Retina (tissue), 1 donor: ENCODE results near the gene IQCN.
"Not testable (repeated sequence)": the region's sequence is repeated elsewhere in the genome, so short reads cannot be mapped to it uniquely, and the experiment has no call there.

Source experiments
- DNase-seq: peaks from one replicate; pipeline ENCODE4 v3.0.0-alpha.2; 2016

IQCN gene

GRCh38 chr19:18229474-18229873 is 44.8 kb downstream of the IQCN start:
- DNase-seq: no peak

GRCh38 chr19:18227781-18228271 is 46.4 kb downstream of the IQCN start:
- no peak for DNase-seq

- DNase-seq: no peak
Measured at GRCh38 chr19:18226956-18227780, 47.1 kb downstream of the IQCN start.

- peak; percentile 54 for DNase-seq
Measured at GRCh38 chr19:18225702-18226468, 48.4 kb downstream of the IQCN start, which contains the start of gene PDE4C. TSS of gene PDE4C (minus strand) at chr19:18226438. CDS start at chr19:18226415, 23 bp downstream.

GRCh38 chr19:18225355-18225701 is 48.9 kb downstream of the IQCN start:
- no peak for DNase-seq

GRCh38 chr19:18224525-18225354 is 49.5 kb downstream of the IQCN start:
- DNase-seq: peak; percentile 94

GRCh38 chr19:18223860-18224524 is 50.3 kb downstream of the IQCN start:
- DNase-seq: peak; percentile 42

GRCh38 chr19:18221815-18222725 is 52.2 kb downstream of the IQCN start:
- no peak for DNase-seq

GRCh38 chr19:18220632-18221275 is 53.5 kb downstream of the IQCN start:
- DNase-seq: no peak

- no peak for DNase-seq
Measured at GRCh38 chr19:18219911-18220631, 54.2 kb downstream of the IQCN start.

- no peak for DNase-seq
Measured at GRCh38 chr19:18218600-18218999, 55.7 kb downstream of the IQCN start.

GRCh38 chr19:18218159-18218558 is 56.1 kb downstream of the IQCN start:
- no peak for DNase-seq

GRCh38 chr19:18216789-18217188 is 57.5 kb downstream of the IQCN start:
- DNase-seq: no peak

- no peak for DNase-seq
Measured at GRCh38 chr19:18214779-18215433, 59.3 kb downstream of the IQCN start.

- DNase-seq: no peak
Measured at GRCh38 chr19:18211683-18212082, 62.6 kb downstream of the IQCN start.

GRCh38 chr19:18209912-18210311 is 64.3 kb downstream of the IQCN start:
- DNase-seq: not testable (repeated sequence)

- DNase-seq: no peak
Measured at GRCh38 chr19:18208098-18208951, 65.9 kb downstream of the IQCN start.
